ENCODE data around the gene PTPRD.
"Not testable (repeated sequence)": the region's sequence is repeated elsewhere in the genome, so short reads cannot be mapped to it uniquely, and the experiment has no call there.

The PTPRD gene

DNA sequence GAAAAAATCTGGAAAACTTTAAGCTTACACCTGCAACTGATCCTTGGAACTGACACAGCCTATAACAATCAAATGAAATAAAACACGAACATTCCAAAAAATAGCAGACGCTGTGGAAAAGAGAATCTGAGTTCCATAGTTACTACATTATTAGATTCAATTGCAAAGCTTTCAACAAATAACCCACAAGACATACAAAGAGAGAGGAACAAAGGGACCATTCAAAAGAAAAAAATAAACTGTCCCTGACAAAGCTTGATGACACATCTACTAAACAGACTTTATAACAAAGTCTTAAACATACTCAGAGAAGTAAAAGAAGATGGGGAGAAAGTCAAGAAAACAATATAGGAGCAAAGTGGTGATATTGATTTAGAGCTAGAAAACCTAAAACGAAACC, 1123.6 kb downstream of the PTPRD start:
- Histone ChIP-seq H3K4me3 (IDR thresholded peaks at IDR 0.05; ENCODE audit: insufficient read depth, low read depth, low read length) (no peak overlapping the region), H2AFZ (ENCODE audit: low read depth) (no peak overlapping the region), H3K27me3 (ENCODE audit: insufficient read depth, low read depth) (no peaks in the 10 kb centered on the region), H3K27ac (no peak overlapping the region), H3K4me1 (ENCODE audit: low read depth, poor library complexity, severe bottlenecking) (no peaks in the 10 kb centered on the region), H3K79me2 (ENCODE audit: insufficient read depth, low read depth) (no peaks in the 10 kb centered on the region), H4K20me1 (ENCODE audit: insufficient read depth) (no peaks in the 10 kb centered on the region), H3K9ac (no peak overlapping the region), H3K36me3 (ENCODE audit: insufficient read depth) (no peaks in the 10 kb centered on the region), H3K4me2 (no peak overlapping the region)
- TF ChIP-seq, protein P1, sequence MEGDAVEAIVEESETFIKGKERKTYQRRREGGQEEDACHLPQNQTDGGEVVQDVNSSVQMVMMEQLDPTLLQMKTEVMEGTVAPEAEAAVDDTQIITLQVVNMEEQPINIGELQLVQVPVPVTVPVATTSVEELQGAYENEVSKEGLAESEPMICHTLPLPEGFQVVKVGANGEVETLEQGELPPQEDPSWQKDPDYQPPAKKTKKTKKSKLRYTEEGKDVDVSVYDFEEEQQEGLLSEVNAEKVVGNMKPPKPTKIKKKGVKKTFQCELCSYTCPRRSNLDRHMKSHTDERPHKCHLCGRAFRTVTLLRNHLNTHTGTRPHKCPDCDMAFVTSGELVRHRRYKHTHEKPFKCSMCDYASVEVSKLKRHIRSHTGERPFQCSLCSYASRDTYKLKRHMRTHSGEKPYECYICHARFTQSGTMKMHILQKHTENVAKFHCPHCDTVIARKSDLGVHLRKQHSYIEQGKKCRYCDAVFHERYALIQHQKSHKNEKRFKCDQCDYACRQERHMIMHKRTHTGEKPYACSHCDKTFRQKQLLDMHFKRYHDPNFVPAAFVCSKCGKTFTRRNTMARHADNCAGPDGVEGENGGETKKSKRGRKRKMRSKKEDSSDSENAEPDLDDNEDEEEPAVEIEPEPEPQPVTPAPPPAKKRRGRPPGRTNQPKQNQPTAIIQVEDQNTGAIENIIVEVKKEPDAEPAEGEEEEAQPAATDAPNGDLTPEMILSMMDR (conservative IDR thresholded peaks at IDR 0.05; ENCODE audit: low read depth, low read length) = no peak

DNA sequence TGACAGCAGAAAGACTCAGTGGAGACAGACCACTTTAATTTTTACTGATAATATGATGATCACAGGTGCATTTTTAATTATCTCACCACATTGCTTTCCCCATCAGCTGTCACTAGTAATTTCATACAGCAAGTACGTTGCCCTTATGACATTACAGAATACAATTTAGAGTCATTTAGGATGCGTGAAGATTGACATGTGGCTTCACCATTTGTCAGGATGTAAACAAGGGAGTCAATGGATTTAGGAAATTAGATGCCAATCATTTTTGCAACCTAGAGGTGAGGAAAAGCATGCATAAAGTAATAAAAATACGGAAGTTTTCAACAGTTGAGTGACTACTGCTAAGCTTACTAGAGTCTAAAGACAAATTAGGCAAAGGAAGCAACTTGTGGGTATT, 1129.6 kb downstream of the PTPRD start:
- Histone ChIP-seq H3K27ac (no peak overlapping the region), H3K4me1 (ENCODE audit: low read depth, poor library complexity, severe bottlenecking) (no peaks in the 10 kb centered on the region), H3K9ac (no peak overlapping the region), H3K79me2 (ENCODE audit: insufficient read depth, low read depth) (no peaks in the 10 kb centered on the region), H3K27me3 (ENCODE audit: insufficient read depth, low read depth) (no peaks in the 10 kb centered on the region), H2AFZ (ENCODE audit: low read depth) (no peak overlapping the region), H3K4me3 (IDR thresholded peaks at IDR 0.05; ENCODE audit: insufficient read depth, low read depth, low read length) (no peak overlapping the region), H4K20me1 (ENCODE audit: insufficient read depth) (no peaks in the 10 kb centered on the region), H3K36me3 (ENCODE audit: insufficient read depth) (no peaks in the 10 kb centered on the region), H3K4me2 (no peak overlapping the region)
- TF ChIP-seq, protein P1 (conservative IDR thresholded peaks at IDR 0.05; ENCODE audit: low read depth, low read length) = no peak

DNA sequence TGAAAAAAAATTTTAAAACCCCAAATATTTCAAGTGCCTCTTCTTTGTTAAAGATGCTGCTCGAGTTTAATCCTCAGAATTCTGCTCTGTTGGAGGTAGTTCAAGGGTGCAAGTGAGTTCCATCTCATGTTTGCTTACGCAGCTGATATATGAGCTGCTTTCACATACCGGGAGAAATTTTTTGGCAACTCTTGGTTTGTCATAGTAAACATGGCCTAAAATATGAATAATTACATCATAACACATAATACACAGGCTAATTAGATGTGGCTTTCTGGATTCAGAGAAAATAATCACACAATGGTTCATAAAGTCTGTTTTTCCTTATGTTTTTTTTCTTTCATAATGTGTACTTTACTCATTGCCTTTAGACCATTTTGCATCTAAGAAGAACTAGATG, 1134.1 kb downstream of the PTPRD start:
- no peak overlapping the region for H2AFZ ChIP-seq (ENCODE audit: low read depth)
- TF ChIP-seq, protein P1 (conservative IDR thresholded peaks at IDR 0.05; ENCODE audit: low read depth, low read length) = no peak

DNA sequence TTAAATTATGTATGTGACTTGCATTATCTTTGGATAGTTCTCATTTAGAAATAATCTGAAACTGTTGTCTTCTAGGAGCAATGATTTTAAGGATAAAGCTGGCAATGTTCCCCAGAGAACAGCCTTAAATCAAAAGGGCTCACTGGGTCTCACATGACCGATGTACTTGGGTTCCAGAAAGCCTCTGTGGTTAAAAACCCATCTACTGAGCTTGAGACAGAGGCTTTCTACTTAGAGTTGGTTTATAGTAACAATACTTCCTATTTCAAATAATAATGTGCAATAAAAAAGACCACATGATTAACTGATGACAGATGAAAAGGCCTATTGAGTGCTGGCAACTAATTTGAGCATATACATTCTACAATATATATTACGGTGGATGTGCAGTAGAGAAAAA, 1143.5 kb downstream of the PTPRD start:
- Histone ChIP-seq H3K36me3 (ENCODE audit: insufficient read depth) (no peaks in the 10 kb centered on the region), H3K79me2 (ENCODE audit: insufficient read depth, low read depth) (no peaks in the 10 kb centered on the region), H3K4me2 (no peak overlapping the region), H3K27me3 (ENCODE audit: insufficient read depth, low read depth) (no peaks in the 10 kb centered on the region), H3K4me3 (IDR thresholded peaks at IDR 0.05; ENCODE audit: insufficient read depth, low read depth, low read length) (no peak overlapping the region), H2AFZ (ENCODE audit: low read depth) (no peak overlapping the region), H4K20me1 (ENCODE audit: insufficient read depth) (no peaks in the 10 kb centered on the region), H3K4me1 (ENCODE audit: low read depth, poor library complexity, severe bottlenecking) (no peaks in the 10 kb centered on the region), H3K9ac (no peak overlapping the region), H3K27ac (no peak overlapping the region)
- TF ChIP-seq, protein P1 (conservative IDR thresholded peaks at IDR 0.05; ENCODE audit: low read depth, low read length) = no peak

More for the DNA sequence above, 1134.1 kb downstream of the PTPRD start:
- no peaks in the 10 kb centered on the region for H4K20me1 ChIP-seq (ENCODE audit: insufficient read depth)
- H3K27ac ChIP-seq = no peak overlapping the region
- H3K9ac ChIP-seq = no peak overlapping the region
- no peaks in the 10 kb centered on the region for H3K36me3 ChIP-seq (ENCODE audit: insufficient read depth)
- no peaks in the 10 kb centered on the region for H3K4me1 ChIP-seq (ENCODE audit: low read depth, poor library complexity, severe bottlenecking)
- no peaks in the 10 kb centered on the region for H3K27me3 ChIP-seq (ENCODE audit: insufficient read depth, low read depth)
- no peak overlapping the region for H3K4me3 ChIP-seq (IDR thresholded peaks at IDR 0.05; ENCODE audit: insufficient read depth, low read depth, low read length)
- H3K79me2 ChIP-seq (ENCODE audit: insufficient read depth, low read depth) = no peaks in the 10 kb centered on the region
- H3K4me2 ChIP-seq = no peak overlapping the region

DNA sequence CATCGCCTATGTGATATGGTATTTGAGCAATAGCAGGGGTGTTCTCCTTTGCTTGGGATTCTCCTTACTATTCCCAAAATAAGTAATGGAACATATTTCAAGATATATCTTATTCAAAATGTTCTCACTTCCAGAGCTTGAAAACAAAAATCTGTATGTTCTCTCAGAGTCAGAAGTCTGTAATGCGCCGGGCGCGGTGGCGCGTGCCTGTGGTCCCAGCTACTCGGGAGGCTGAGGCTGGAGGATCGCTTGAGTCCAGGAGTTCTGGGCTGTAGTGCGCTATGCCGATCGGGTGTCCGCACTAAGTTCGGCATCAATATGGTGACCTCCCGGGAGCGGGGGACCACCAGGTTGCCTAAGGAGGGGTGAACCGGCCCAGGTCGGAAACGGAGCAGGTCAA, 1170.9 kb downstream of the PTPRD start:
- H3K4me2 ChIP-seq; H3K4me3 ChIP-seq (IDR thresholded peaks at IDR 0.05; ENCODE audit: insufficient read depth, low read depth, low read length); H3K79me2 ChIP-seq (ENCODE audit: insufficient read depth, low read depth); H3K27ac ChIP-seq; H3K9ac ChIP-seq; H4K20me1 ChIP-seq (ENCODE audit: insufficient read depth); H3K36me3 ChIP-seq (ENCODE audit: insufficient read depth); H3K27me3 ChIP-seq (ENCODE audit: insufficient read depth, low read depth); H2AFZ ChIP-seq (ENCODE audit: low read depth): not testable (repeated sequence)
- H3K4me1 ChIP-seq (ENCODE audit: low read depth, poor library complexity, severe bottlenecking) = peaks cover 20% of the 10 kb centered on the region

Data from KMS-11 (cell line).